Right lung (tissue), 5 donors: ENCODE results near the gene MIEF1. TPM values are rescaled to one million over a fixed set of nuclear protein-coding genes. Genes with fewer than 3 reads are reported as not detected.

Experiments
- DNase-seq, 2 donors: peaks; one replicate each; pipeline ENCODE4 v3.0.0-alpha.2; 2013
- polyA plus RNA-seq, 5 donors: library from polyadenylated mRNA; unstranded; fragments of 120-200 nt; gene quantifications; one replicate each; pipeline versions ENCODE4 v1.2.1 to v1.2.3, GENCODE V29; 2013; ENCODE audit warnings: inconsistent platforms in 1 of 5, low replicate concordance in 1 of 5; ENCODE audit not compliant: insufficient read length in 5 of 5, insufficient read depth in 1 of 5

The MIEF1 gene
- polyA plus RNA-seq, 5 donors = 21.3 to 28.3 (median 23.0) TPM

DNA sequence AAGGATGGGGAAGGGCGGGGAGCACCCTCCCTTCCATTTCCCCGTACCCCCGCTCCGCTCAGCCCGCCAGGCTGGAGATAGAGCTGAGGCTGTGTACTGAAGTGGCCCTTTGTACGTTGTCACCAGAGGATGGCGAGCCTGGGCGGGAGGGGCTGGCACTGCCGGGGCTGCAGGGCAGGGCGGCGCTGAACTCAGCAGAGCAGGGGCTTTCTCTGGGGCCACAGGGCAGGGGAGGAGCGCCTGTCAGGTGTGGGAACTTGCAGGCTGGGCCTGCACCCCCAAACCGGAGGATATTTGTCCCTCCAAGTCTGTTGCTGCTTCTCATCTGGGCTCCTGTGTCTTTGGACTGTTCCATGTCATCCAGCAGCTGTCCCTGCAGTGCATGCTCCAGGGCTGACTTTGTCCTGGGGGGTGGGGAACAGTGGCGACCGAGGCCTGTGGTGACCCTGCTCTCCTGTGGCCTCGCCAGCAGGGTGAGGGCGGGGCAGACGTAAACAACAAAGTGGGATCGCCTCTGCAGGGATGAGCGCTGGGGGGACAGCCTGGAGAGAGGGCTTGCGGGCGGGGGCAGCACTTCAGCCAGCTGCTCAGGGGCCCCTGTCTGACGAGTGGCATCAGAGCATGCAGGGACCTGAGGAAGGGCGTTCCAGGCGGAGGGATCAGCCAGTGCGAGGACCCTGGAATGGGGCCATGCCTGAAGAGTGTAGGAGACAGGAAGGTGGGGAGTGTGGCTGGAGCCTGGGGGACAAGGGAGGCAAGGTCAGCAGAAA is 32.2 kb upstream of the MIEF1 start:
- DNase-seq = no peak

DNA sequence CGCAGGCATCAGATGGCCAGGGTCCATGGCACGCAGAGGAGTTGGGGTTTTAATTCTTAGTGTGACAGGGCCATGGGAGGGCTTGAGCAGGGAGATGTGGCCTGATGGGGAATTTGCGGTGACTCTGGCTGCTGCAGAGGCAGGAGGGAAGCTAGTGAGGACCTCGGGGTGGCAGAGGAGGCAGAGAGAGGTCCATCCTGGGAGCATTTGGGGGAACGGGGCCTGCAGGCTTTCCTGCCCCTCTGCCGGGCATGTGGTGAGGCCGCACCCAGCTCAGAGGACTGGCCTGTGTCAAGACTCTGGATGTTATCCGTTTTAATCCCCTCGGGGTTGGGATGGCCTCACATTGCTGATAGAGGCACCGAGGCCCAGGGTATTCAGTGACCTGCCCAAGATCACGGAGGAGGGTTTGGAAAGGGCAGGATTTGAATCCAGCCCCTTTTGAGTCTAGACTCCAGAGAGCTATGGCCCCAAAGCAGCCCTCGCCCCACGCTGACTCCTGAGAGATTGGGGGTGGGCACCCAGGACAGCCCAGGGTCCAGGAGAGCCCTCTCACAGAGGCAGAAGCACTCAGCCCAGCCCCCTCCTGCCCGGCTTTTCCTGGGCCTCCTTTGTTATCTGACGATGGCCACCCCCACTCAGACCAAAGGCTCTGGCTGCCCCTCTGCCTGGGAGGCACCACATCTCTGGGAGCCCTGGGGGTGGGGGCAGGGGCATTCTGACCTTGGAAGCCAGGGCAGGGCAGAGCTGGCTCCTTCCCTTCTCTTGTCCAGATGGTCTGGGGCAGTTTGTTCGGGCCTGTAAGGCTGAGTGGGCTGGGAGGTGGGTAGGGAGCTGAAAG is 31.4 kb upstream of the MIEF1 start:
- no peak for DNase-seq

DNA sequence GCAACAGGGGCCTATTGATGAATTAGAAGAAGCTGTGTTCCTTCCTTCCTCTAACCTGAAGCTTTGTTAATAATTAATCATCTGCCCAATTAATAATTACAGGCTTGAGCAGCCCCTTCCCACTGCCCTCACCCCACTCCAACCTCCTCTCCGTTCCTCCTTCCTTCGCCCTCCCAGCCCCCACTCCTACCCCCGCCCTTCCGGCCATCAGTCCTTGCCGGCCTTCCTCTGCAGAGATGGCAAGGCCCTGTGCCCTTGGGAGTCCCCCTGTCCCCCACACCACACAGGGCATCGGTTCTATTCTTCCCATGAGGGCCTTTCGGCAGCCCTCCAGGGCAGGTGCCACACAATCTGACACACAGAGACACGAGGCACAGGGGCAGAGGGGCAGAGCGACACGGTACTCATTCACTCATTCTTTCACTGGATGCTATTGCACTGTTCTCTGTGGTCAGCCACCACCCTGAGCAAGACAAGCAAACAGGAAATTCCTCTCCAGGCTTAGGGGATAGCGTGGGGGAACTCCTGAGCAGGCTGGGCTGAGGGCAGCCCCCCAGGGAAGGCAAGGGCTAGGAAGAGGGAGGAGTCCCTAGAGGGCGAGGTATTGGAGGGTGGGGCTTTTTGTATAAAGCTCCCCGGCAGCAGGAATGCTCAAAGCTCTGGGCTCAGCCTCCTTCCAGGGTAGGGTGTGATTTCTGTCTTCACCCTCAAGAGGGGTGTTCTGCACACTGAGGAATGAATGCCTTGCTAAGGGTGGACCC is 30.5 kb upstream of the MIEF1 start:
- DNase-seq = no peak

DNA sequence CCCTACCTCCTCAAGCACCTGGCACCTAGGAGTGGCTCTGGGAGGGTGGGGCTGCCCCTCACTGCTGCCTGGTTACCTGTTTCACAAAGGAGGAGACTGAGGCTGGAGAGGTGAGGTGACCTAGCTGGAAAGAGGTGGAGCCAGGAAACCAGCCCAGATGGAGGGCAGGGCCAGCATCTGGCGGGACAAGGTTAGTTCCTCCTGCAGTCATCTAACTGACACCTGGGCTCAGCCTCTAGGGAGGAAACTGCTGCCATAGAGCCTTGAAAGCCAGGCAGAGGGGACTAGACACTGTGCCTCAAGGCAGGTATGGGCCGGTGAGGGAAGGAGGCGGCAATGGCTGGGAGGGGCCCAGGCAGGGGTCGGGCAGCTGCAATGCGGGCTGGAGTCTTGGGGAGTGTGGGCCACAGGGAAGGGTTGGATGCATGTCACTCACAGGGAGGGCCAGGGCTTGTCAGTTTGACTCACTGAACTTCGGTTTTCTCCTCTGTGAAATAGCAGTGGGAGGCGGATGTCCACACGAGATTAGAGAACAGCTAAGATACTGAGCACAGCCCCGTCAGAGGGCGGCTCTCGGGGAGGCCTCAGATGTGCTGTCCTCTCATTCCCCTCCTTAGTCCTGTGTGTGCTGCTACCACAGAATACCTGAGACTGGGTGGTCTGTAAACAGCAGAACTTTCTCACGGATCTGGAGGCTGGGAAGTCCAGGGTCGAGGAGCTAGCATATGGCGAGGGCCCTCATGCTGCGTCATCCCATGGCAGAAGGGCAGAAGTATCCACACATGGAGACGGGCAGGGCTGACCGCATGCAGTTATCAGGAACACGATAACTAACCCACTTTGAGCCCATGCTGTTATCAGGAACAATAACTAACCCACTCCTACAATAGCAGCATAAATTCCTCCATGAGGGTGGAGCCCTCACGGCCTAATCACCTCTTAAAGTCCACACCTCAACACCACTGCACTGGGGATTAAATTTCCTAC is 29.2 kb upstream of the MIEF1 start:
- DNase-seq = no peak

GRCh38 chr22:39473851-39474250 is 28.2 kb upstream of the MIEF1 start:
- DNase-seq = no peak

DNA sequence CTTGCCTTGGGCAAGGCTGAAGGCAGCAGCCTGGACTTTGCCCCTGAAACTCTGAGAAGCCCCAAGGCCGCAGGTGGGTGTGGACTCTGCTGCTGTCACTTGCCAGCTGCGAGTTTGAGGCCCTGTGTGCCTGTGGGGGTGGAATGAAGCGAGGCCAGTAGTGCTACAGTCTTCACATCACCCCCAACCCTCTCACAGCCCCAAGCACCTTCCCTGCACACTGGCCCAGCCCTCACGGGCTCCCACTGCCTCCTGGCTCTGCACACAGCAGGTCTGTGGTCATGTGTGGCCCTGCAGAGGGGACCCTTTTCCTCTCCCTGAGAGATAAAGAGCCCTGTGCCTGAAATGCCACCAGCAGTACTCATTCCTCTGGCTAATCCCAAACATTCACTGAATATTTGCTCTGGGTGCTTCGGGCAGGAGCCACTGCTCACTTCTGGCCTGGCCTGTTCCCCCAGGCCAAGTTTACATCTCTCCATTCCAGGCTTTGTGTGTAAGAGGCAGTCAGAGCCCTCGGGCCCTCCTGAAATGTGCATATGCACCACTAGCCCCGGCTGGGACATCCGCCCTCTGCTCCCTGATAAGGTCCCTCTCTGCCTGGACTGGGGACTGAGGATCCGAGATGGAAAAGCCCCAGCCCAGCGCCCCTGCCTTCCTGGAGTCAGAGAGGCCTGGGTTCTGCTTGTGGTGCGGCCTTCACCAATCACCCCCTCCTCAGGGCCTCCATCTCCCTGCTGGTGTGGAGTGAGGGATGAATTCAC is 27.6 kb upstream of the MIEF1 start:
- no peak for DNase-seq

DNA sequence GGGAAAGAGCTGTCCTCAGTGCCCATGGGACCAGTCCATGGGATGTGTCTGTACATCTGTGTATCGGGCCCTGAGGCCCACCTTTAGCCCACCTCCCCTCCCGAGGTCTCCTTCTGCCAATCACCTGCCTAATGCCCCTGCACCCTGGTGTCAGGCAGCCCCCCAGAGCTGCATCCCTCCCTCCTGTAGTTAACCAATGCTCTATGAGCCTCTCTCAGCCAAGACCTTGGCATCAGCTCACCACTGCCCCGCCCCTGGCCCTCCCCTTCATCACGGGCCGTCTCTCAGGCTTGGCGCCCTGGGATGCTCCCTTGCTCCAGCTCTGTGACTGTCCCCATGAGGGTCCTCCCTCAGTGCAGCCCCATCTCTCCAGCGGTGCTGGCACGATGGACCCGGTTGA is 26.8 kb upstream of the MIEF1 start:
- no peak for DNase-seq

GRCh38 chr22:39475902-39476301 is 26.2 kb upstream of the MIEF1 start:
- no peak for DNase-seq

- no peak for DNase-seq
Observed at GRCh38 chr22:39476664-39477063, 25.4 kb upstream of the MIEF1 start.

DNA sequence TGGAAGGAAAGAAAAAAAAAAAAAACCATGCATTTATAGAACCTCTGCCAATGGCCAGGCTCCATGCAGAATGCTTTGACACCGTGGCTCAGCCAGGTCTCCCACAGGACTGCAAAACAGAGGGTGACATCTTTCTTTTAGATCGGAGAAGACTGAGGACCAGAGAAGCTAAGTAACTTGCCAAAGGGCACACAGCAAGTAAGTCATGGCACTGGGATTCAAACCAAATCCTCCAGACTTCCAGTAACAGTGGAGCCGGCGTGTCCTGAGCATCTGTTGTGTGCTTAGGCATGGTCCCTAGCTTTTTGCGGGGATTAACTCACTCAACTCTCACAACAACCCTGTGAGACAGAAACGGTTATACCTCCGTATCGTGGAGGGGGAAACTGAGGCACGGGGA is 24.5 kb upstream of the MIEF1 start:
- no peak for DNase-seq

DNA sequence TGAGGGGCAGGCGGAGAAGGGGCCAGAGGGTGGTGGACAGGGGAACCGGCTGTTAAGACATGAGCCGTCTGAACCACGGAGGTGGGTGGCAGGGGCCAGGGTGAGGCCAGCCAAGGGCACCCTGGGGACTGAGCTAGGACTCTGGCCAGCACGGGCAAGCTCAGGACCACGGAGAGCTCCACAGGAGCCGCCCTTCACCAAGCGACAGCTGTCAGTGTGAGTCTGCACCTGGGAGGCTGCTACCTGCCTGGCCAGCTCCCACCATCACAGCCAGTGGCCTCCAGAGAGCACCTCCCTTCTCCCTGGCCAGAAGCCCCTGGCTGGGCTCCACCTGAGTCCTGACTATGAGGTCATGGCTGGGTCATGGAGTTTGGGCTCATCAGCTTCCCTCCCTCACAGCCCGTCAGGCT is 23.6 kb upstream of the MIEF1 start:
- no peak for DNase-seq

DNA sequence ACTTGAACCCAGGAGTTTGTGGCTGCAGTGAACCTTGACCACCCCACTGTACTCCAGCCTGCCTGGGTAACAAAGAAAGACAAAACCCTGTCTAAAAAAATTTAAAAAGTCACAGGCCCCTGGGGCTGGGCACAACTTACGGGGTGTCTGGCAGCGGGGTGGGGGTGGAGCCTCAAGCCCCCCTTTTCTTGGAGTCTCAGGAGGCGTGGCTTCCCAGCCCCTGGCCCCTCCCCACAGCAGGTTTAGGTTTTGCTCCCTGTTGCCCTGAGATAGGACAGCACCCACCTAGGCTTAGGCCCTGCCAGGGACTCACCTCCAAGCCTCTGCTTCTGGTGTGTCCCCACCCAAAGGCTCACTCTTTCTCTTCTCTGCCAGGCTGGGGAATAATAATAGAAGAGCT is 22.8 kb upstream of the MIEF1 start:
- no peak for DNase-seq

DNA sequence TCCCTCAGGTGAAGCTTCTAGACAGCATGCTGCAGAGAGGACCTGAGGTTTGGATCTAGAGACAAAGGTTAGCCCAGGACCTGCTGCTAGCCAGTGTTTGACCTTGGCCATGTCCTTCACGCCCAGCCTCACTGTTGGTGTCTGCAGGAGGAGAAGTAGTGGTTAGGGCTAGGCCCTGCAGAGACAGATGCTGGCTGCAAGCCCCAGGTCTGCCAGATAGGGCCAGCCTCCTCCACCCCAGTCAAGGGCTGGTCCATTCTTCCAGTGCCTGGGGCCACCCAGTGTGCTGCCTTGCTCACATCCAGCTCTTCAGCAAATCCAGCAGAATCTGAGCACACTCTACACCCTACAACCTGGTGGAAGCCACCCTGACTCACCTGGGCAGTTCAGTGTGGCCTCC is 21.5 kb upstream of the MIEF1 start:
- DNase-seq = no peak

DNA sequence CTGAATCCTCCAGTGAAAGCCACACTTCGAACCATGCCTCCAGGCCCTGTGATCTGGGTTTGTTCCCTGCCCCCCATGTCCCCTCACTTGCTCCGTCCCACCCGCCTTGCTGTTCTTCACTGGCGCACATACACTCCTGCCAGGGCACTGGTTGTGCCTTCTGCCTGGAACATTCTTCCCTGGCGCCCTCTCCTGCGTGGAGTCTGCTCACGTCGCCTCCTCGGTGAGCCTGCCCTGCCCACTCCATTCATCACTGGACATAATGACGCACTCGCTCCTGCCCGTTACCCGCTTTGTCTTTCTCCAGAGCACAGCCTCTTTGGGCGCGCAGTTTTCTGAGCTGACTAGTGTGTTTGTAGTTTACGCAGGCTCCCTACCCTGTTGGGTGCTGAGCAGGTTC is 21.0 kb upstream of the MIEF1 start:
- no peak for DNase-seq

DNA sequence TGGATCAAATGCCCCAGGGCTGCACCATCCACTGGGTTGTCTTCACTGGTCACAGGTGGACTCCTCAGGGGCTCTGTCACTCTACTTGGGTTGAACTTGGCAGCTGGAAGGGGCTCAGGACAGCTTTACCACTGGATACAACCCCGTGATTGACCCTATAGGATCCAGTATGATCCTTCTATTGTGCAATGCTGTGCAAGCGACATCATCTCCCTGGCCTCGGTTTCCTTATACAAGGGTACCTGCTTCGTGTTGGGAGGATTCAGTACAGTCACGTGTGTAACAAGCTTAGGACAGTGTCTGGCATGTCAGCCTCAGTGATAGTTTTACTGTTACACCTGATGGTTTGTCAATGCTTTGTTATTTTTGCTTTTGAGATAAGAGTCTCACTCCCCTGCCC is 20.5 kb upstream of the MIEF1 start:
- no peak for DNase-seq

DNA sequence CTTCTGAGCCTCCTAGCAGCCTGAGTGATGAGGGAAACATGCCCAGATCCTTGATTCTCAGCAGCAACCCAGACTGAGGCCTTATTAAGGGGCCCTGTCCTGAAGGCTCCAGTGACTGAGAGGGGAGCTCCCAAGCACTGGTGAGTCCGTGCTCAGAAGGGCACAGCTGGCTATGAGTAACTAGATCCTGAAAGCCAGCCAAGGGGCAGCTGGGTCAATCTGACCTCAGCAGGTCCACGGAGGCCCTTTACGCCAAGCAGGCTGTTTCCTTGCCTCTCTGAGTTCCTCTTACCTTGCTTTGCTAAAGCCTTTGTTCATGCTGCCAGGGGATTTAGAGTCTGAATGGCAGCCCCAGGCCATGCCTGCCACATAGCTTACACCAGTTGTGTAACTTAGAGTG is 19.3 kb upstream of the MIEF1 start:
- DNase-seq = no peak

DNA sequence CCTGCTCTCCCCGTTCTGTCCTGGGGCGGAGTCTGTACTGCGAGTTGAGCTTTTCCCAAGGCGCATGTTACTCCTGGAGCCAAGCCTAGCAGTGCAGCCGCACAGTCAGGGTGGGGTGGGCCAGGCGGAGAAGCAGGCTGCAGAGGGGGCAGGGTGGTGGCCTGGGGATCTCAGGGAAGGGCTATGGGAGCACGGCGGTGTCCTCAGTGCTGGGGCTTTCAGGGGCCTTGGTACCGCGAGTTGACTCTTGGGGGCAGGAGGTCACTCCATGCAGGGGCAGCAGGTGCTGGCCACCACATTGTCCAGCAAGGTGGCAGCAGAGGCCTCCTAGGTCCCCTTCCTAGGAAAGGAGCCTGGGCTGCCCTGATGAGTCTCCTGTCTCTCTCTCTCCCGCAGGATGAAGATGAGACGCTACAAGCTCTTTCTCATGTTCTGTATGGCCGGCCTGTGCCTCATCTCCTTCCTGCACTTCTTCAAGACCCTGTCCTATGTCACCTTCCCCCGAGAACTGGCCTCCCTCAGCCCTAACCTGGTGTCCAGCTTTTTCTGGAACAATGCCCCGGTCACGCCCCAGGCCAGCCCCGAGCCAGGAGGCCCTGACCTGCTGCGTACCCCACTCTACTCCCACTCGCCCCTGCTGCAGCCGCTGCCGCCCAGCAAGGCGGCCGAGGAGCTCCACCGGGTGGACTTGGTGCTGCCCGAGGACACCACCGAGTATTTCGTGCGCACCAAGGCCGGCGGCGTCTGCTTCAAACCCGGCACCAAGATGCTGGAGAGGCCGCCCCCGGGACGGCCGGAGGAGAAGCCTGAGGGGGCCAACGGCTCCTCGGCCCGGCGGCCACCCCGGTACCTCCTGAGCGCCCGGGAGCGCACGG is 14.9 kb upstream of the MIEF1 start:
- no peak for DNase-seq

GRCh38 chr22:39487826-39488520 is 14.1 kb upstream of the MIEF1 start:
- no peak for DNase-seq

DNA sequence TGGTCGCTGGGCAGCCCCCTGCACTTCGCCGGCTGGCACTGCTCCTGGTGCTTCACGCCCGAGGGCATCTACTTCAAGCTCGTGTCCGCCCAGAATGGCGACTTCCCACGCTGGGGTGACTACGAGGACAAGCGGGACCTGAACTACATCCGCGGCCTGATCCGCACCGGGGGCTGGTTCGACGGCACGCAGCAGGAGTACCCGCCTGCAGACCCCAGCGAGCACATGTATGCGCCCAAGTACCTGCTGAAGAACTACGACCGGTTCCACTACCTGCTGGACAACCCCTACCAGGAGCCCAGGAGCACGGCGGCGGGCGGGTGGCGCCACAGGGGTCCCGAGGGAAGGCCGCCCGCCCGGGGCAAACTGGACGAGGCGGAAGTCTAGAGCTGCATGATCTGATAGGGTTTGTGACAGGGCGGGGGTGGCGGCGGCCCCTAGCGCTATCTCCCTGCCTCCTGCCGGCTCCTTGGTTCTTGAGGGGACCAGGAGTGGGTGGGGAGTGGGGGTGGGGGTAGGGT is 13.5 kb upstream of the MIEF1 start:
- DNase-seq = no peak
